ENCODE results near the gene THEMIS.
A peak's percentile ranks its signal among the peaks of the same experiment; 100 is the strongest.
"Not testable (repeated sequence)": the region's sequence is repeated elsewhere in the genome, so short reads cannot be mapped to it uniquely, and the experiment has no call there.

The THEMIS gene

DNA sequence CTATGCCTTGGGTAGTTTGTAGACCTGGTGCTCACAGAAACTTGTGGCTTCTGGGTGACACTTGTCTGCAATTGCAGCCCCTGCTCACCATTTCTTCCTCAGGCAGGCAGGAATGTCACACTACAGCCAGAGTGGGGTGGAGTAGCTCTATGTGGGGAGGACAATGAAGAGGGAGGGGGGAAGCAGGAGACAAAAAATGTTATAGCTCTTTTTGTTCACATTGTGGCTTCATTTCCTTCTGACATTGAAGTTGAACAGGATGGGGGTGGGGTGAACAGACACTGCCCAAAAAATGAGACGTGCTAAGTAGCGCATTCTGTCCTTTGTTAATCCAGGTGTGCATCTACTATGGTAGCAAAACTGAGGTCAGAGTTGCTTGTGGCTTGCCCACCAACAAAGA lies at the start of gene THEMIS:
Gene THEMIS (minus strand): TSS at position 124 of the 400 bp plus-strand sequence. CDS start 126 bp downstream, outside the sequence.
- DNase-seq = peak in 5 of 6 experiments; percentile 17 to 74 (median 70)

DNA sequence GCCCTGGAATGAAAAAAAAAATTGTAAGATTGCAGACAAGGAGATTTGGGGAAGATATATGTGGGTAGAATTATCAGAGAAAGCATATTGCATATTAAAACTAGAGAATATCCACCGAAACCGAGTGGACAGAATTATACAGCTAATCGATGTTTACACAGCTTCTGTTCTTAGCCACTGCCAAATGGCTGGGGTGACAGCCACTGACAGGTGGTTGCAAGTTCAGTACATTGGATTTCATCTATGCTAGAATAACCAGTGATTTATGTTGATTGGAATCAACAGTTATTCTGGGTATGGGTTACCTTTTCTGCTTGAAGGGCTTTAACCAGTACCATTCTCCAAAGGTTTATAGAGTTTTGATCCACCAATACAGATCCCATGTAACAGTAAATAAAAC lies 48.4 kb upstream of the THEMIS start:
- no peak for DNase-seq

DNA sequence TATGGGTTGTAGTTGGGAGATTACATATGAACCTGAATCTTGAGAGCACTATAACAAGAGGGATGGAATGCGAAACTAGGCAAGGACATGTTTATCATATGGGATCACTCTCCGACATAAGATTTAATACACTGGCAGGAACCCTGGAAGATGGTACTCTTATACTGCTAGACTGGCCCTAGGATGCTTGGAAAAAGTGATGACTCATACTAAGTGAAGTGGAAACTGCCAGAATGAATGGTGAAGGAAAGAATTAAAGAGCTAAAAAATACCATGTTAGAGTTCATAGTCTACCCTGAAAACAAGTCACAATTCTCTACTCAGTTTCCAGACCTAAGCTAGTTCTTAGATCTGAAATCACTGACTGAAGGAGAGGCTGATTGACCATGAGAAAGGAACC lies 45.5 kb upstream of the THEMIS start:
- DNase-seq = no peak

DNA sequence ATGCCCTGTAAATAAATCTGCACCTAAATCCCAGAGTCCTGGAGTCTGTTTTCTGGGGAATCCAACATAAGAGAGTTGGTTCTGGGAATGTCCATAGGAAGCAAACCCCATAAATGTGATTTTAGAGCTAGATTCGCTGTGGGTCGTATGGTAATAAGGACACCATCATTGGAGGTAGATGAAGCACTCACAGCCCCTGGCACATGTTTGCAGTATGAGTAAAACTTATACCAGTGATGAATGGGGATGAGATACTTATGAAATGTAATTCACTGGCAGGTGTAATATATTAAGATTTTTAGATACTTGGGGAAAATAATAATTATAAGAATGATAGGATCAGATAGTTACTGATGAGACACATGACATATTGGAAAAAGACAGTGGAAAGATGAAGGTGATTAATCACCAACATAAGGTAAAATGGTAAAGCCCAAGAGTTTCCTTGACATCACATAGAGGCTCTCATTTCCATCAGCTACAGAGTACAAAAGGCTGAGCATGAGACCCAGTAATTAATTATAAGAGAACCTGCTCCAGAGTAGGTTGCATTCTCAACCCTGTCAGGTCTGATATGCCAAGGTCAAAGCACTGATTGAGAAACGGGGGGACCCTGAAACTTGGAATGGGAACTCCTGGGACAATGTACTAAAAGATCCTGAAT lies 44.7 kb upstream of the THEMIS start:
- no peak for DNase-seq

DNA sequence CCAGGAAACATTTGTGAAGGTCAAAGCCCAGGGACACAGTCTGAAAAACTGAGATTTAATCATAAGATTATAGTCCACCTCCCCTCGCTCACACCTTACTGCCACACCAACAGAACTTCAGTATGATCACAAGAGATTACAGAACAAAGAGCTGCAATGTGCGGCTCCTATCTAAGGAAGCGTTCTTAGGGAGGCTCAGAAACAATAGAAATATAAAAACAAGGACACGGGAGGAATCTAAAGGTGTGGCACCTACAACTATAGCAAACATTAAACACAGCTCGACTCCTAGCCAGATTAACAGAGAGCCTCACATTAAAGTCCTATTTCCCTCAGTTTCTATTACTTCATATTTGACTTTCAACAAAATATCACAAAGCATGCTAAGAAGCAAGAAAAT lies 40.4 kb upstream of the THEMIS start:
- no peak for DNase-seq

- no peak for DNase-seq
Observed at GRCh38 chr6:127939442-127940066, 38.7 kb upstream of the THEMIS start.

DNA sequence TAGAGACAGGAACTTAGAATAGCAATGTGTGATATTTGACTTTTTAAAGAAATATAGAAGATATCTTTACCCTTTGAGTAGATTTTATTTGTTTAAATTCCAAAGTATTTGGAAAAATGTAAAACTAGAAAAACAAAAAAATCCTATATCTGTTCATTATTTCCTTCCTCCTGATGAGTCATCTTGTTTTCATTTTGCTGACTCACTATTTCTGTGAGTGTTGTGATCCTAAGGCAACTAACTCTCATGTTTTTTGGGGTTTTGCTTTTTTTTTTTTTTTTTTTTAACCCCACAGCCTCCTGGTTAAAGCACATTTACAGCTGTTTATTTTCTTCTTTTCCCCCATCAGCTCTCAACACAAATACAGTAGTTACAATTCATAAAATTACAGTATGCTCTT lies 37.8 kb upstream of the THEMIS start:
- no peak for DNase-seq

GRCh38 chr6:127937747-127938146 lies 36.9 kb upstream of the THEMIS start:
- DNase-seq = no peak

- DNase-seq = no peak
Observed at GRCh38 chr6:127937102-127937501, 36.2 kb upstream of the THEMIS start.

GRCh38 chr6:127934956-127935355 lies 34.1 kb upstream of the THEMIS start:
- DNase-seq = no peak

GRCh38 chr6:127933852-127934840 lies 33.3 kb upstream of the THEMIS start:
- DNase-seq = peak in 4 of 6 experiments; percentile 28 to 79 (median 76)

DNA sequence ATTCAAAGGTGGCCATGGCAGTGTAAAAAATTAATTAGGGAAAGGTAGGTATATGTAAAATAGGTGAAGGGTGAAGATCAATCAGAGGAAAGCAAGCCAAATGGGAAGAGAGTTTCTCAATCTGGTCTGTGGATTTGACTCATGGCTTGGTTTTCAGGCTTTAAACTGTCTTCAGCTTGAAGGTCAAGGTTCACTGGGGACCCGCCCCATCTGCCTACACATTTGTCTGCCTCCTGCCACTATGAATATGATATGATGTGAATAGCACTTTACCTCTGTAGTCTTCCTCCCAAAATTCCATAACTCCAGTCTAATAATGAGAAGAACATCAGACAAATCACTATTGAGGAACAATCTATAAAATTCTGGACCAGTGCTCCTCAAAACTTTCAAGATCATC lies 32.3 kb upstream of the THEMIS start:
- no peak for DNase-seq

GRCh38 chr6:127932708-127933107 lies 31.9 kb upstream of the THEMIS start:
- DNase-seq = no peak

DNA sequence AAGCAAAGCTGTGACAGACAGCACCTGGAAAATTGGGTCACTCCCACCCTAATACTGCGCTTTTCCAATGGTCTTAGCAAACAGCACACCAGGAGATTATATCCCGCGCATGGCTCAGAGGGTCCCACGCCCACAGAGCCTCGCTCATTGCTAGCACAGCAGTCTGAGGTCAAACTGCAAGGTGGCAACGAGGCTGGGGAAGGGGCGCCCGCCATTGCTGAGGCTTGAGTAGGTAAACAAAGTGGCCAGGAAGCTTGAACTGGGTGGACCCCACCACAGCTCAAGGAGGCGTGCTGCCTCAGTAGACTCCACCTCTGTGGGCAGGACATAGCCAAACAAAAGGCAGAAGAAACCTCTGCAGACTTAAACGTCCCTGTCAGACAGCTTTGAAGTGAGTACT lies 25.6 kb upstream of the THEMIS start:
- DNase-seq = not testable (repeated sequence)

DNA sequence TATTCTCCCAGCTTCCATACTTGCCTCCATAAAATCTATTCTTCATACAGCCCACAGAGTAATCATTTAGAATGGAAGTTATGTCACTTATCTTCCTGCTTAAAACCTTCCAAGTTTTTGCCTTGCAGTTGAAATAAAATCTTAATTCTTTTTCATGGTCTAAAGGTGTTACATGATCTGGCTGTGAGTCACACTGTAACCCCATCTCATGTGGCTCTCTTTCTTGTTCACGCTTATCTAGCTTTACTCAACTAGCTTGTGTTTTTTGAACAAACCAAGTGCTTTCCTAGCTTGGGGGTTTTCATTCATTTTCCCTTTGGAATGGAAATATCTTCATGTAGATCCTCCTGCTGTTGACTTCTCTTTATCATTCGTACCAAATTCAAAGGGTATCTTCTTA lies 23.6 kb upstream of the THEMIS start:
- DNase-seq = no peak

GRCh38 chr6:127924031-127924430 lies 23.2 kb upstream of the THEMIS start:
- no peak for DNase-seq

DNA sequence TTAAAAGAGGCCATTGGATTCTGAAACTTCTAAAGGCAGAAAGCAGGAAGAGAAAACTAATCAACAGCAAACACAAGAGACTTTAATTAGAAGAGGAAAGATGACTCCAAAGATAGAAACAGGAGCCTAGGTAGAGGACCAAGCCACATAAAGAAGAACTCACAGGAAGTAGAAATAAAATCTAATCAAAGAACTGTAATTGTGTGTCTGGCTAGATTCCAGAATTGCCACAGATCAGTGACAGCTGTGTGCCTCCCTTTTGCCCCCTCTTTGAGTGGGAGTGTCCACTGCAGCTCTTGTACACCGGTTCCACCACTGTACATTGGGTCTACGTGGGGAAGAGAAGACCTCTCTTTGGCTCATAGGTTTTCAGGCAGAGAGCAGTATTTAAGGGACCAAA lies 22.3 kb upstream of the THEMIS start:
- peak in 3 of 6 experiments; percentile 26 to 41 (median 27) for DNase-seq

- DNase-seq = peak in 1 of 6 experiments; percentile 13
Observed at GRCh38 chr6:127921982-127922381, 21.1 kb upstream of the THEMIS start.

GRCh38 chr6:127920804-127921203 lies 19.9 kb upstream of the THEMIS start:
- no peak for DNase-seq

GRCh38 chr6:127918506-127919427 lies 17.9 kb upstream of the THEMIS start:
- peak in 3 of 6 experiments; percentile 68 to 81 (median 78) for DNase-seq

DNA sequence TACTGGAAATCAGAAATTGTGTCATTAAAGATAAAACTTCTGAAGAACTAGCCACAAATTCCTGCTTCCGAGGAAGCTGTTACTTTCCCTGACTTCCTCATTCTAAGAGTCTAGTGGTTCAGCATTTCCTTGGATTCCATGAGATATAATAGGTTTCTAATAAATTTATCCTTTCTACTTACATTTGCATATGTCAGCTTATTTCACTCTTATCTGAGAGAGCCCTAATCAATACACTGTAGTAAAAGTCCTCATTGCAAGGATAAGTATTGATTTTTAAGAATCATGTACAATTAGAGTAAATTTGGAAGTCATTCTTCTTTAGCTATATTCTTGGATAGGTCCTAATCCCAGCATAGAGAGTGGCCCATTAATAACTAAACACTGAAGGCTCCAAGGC lies 16.9 kb upstream of the THEMIS start:
- DNase-seq = no peak

- DNase-seq = no peak
Observed at GRCh38 chr6:127914240-127914639, 13.4 kb upstream of the THEMIS start.
